ENCODE data around the gene MAJIN. TPM values are rescaled to one million over a fixed set of nuclear protein-coding genes. Genes with fewer than 3 reads are reported as not detected.

Gene MAJIN
- total and polyA plus RNA-seq, 9 of the 15 experiments (the other 6 are each of a cell fraction or from before 2014, with no cell fraction given): 0.17 to 0.83 (median 0.24) TPM; not detected in 2

DNA sequence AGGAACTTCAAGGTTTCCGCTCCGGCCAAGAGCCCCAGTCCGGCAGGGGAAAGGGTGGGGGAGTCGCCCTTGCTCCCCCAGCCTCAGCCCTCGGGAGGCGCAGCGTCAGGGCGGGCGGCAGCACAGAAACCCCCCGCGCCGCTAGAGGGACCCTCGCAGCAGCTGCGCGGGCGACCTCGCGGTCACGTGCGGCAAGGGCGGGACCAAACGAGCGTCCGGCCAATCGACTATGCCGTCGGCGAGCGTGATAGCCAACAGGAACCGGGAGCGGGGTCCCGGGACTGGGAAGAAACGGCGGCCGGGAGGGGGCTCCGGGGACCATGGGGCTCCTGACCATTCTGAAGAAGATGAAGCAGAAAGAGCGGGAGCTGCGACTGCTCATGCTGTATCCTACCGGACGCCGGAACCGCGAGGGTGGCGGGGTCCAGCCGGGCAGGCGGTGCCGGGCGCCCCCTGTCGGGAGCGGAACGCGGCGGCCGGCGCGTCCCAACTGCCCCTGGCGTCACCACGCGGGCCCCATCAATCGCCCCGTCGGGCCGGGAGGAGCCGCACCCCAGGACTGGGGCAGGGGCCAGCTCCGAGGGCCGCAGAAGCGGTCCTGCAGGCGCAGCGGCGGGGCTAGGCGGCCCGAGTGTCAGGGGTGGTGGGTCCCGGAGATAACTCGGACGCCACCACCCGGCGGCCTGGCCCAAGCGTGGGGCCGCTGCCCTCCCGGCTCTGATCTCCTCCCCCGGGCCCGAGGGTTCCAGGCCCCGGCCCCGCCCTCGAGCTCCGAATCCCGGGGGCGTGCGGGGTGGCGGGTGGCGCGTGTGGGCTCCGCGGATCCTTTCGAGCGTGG lies 42.2 kb upstream of the MAJIN start, which contains the start of gene ARL2 (continued):
- TF ChIP-seq MYBL2 (IDR thresholded peaks at IDR 0.05; ENCODE audit: low read depth) (no peak), MYBL2 (CRISPR knock-in tag; IDR thresholded peaks at IDR 0.05; ENCODE audit: borderline replicate concordance) (no peak), ZFP30 (CRISPR knock-in tag; IDR thresholded peaks at IDR 0.05; ENCODE audit: borderline replicate concordance) (no peak), MXI1 (IDR thresholded peaks at IDR 0.05; ENCODE audit: low read depth, low read length) (no peak), SAFB2 (IDR thresholded peaks at IDR 0.05; ENCODE audit: borderline replicate concordance, low read depth, low read length, severe bottlenecking) (no peak), ATF4 (CRISPR knock-in tag; IDR thresholded peaks at IDR 0.05) (no peak), ZNF561 (CRISPR knock-in tag; conservative IDR thresholded peaks at IDR 0.05) (no peak; the same call in 1 of the 2 replicates), ZNF165 (CRISPR knock-in tag; IDR thresholded peaks at IDR 0.05; ENCODE audit: borderline replicate concordance) (peak; percentile 41; the same call in 1 of the 2 replicates), TSC22D4 (tag; IDR thresholded peaks at IDR 0.05) (no peak), STAG1 (CRISPR knock-in tag; IDR thresholded peaks at IDR 0.05; ENCODE audit: borderline replicate concordance) (no peak; the same call in 1 of the 2 replicates), MGA (IDR thresholded peaks at IDR 0.05) (peak; percentile 90), SMARCB1 (IDR thresholded peaks at IDR 0.05; ENCODE audit: insufficient read length, low read depth) (no peak)
- TF ChIP-seq, protein P1, sequence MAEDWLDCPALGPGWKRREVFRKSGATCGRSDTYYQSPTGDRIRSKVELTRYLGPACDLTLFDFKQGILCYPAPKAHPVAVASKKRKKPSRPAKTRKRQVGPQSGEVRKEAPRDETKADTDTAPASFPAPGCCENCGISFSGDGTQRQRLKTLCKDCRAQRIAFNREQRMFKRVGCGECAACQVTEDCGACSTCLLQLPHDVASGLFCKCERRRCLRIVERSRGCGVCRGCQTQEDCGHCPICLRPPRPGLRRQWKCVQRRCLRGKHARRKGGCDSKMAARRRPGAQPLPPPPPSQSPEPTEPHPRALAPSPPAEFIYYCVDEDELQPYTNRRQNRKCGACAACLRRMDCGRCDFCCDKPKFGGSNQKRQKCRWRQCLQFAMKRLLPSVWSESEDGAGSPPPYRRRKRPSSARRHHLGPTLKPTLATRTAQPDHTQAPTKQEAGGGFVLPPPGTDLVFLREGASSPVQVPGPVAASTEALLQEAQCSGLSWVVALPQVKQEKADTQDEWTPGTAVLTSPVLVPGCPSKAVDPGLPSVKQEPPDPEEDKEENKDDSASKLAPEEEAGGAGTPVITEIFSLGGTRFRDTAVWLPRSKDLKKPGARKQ (CRISPR knock-in tag; IDR thresholded peaks at IDR 0.05): no peak

Data from K562 (cell line).